Measurements from ENCODE around the gene ERN1.

DNA sequence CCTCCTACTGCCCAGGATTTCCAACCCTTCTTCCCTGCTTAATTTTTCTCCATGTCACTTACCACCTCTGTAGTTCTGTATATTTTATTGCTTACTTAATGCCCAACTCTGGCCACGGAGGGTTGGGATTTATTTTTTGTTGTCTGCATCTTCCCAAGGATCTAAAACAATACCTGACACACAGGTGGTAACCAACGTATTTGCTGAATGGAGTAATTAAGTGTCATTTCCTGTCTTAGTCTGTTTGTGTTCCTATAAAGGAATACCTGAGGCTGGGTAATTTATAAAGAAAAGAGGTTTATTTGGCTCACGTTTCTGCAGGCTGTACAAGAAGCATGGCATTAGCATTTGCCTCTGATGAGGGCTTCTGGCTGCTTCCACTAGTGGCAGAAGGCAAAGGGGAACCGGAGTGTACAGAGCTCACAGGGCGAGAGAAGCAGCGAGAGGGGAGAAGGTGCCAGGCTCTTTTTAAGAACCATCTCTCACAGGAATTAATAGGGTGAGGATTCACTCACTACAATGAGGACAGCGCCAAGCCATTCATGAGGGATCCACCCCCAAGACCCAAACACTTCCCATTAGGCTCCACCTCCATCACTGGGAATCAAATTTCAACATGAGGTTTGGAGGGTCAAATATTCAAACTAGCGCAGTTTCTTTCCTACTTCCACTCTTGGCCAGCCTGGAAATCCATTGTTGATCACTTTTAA lies 44.8 kb downstream of the ERN1 start:
- TF ChIP-seq, protein P1, sequence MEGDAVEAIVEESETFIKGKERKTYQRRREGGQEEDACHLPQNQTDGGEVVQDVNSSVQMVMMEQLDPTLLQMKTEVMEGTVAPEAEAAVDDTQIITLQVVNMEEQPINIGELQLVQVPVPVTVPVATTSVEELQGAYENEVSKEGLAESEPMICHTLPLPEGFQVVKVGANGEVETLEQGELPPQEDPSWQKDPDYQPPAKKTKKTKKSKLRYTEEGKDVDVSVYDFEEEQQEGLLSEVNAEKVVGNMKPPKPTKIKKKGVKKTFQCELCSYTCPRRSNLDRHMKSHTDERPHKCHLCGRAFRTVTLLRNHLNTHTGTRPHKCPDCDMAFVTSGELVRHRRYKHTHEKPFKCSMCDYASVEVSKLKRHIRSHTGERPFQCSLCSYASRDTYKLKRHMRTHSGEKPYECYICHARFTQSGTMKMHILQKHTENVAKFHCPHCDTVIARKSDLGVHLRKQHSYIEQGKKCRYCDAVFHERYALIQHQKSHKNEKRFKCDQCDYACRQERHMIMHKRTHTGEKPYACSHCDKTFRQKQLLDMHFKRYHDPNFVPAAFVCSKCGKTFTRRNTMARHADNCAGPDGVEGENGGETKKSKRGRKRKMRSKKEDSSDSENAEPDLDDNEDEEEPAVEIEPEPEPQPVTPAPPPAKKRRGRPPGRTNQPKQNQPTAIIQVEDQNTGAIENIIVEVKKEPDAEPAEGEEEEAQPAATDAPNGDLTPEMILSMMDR (IDR thresholded peaks at IDR 0.05), result no peak
- no peak for TF ChIP-seq POLR2A (IDR thresholded peaks at IDR 0.05)
